GM23338 (cell line): ENCODE results near the gene CFAP57. TPM values are rescaled to one million over a fixed set of nuclear protein-coding genes. Genes with fewer than 3 reads are reported as not detected.
A peak's percentile ranks its signal among the peaks of the same experiment; 100 is the strongest.

ENCODE experiments used
- ATAC-seq: fragments of 200-7000 bp; cut with Tn5 transposase; 3 replicates; pipeline ENCODE4 v1.9.1; 2020
- DNase-seq: peaks from one replicate; pipeline ENCODE4 v3.0.0-alpha.2; 2015; ENCODE audit warnings: low spot score
- H2AFZ ChIP-seq: fragments of 200-600 bp; sonication (generic); 2 replicates; pipeline ENCODE4 v1.8.0; 2016; ENCODE audit warnings: antibody characterized with exemption, mild to moderate bottlenecking, moderate library complexity
- H3F3A ChIP-seq: fragments of 200-600 bp; sonication (generic); replicated peaks from 2 replicates; pipeline ENCODE4 v1.8.0; 2017; ENCODE audit warnings: antibody characterized with exemption, mixed run types, low read depth
- H3K27ac ChIP-seq: fragments of 200-600 bp; sonication (generic); 2 replicates; pipeline ENCODE4 v1.6.1; 2016; ENCODE audit warnings: low read depth
- H3K27me3 ChIP-seq: fragments of 200-600 bp; sonication (generic); 2 replicates; pipeline ENCODE4 v1.8.0; 2016; ENCODE audit warnings: mild to moderate bottlenecking, mixed run types, moderate library complexity; ENCODE audit not compliant: insufficient read depth
- H3K36me3 ChIP-seq: fragments of 200-600 bp; sonication (generic); 2 replicates; pipeline ENCODE4 v1.8.0; 2016; ENCODE audit warnings: mild to moderate bottlenecking; ENCODE audit not compliant: insufficient read depth
- H3K4me1 ChIP-seq: fragments of 200-600 bp; sonication (generic); 2 replicates; pipeline ENCODE4 v1.8.0; 2016; ENCODE audit warnings: mild to moderate bottlenecking, moderate library complexity; ENCODE audit not compliant: insufficient read depth
- H3K4me2 ChIP-seq: fragments of 200-600 bp; sonication (generic); 2 replicates; pipeline ENCODE4 v1.7.1; 2017; ENCODE audit warnings: mixed run types
- H3K4me3 ChIP-seq: fragments of 200-600 bp; sonication (generic); 2 replicates; pipeline ENCODE4 v1.6.1; 2016; ENCODE audit warnings: mixed run types
- H3K79me2 ChIP-seq: fragments of 200-600 bp; sonication (generic); replicated peaks from 2 replicates; pipeline ENCODE4 v1.8.0; 2017; ENCODE audit warnings: mild to moderate bottlenecking; ENCODE audit not compliant: insufficient read depth
- H3K9me2 ChIP-seq: fragments of 200-600 bp; sonication (generic); 2 replicates; pipeline ENCODE4 v1.8.0; 2017; ENCODE audit not compliant: insufficient read depth
- H4K20me1 ChIP-seq: fragments of 200-600 bp; sonication (generic); replicated peaks from 2 replicates; pipeline ENCODE4 v1.8.0; 2017; ENCODE audit warnings: mild to moderate bottlenecking; ENCODE audit not compliant: insufficient read depth
- H3K27ac Mint-ChIP-seq: 2 replicates; pipeline ENCODE4 v1.8.0; 2020; ENCODE audit warnings: inconsistent platforms, mild to moderate bottlenecking, moderate library complexity, mixed read lengths
- H3K27me3 Mint-ChIP-seq: 3 replicates; pipeline ENCODE4 v1.8.0; 2022; ENCODE audit warnings: low read depth, mild to moderate bottlenecking, moderate library complexity, mixed read lengths, inconsistent platforms; ENCODE audit not compliant: insufficient read depth, poor library complexity
- H3K36me3 Mint-ChIP-seq: 3 replicates; pipeline ENCODE4 v1.8.0; 2021; ENCODE audit warnings: low read depth, mild to moderate bottlenecking, inconsistent platforms, moderate library complexity, mixed read lengths
- H3K4me1 Mint-ChIP-seq: 3 replicates; pipeline ENCODE4 v1.8.0; 2020; ENCODE audit warnings: mild to moderate bottlenecking, inconsistent platforms, mixed read lengths
- H3K4me3 Mint-ChIP-seq: 3 replicates; pipeline ENCODE4 v1.8.0; 2021; ENCODE audit warnings: moderate library complexity, mild to moderate bottlenecking, inconsistent platforms, mixed read lengths
- H3K9me3 Mint-ChIP-seq: 3 replicates; pipeline ENCODE4 v1.8.0; 2020; ENCODE audit warnings: moderate library complexity, mild to moderate bottlenecking, inconsistent platforms, mixed read lengths
- CREB1 ChIP-seq: fragments of 250-450 bp; sonication (Bioruptor Pico); IDR thresholded peaks from 2 replicates; pipeline ENCODE4 v1.5.0; 2020; ENCODE audit warnings: low read depth, mild to moderate bottlenecking, moderate library complexity
- CTCF ChIP-seq, 2 experiments: fragments of 200-600 bp in 1 of 2; sonication (generic) in 1 of 2; conservative IDR thresholded peaks; 2 replicates each; pipeline versions ENCODE4 v1.5.1 to v1.6.1; 2016 to 2017; ENCODE audit warnings: antibody characterized with exemption in 2 of 2, low read depth in 2 of 2, mild to moderate bottlenecking in 2 of 2, moderate library complexity in 1 of 2
- ETS1 ChIP-seq: IDR thresholded peaks from 2 replicates; pipeline ENCODE4 v1.6.1; 2016; ENCODE audit warnings: antibody characterized with exemption
- EZH2 ChIP-seq: fragments of 200-600 bp; sonication (generic); IDR thresholded peaks from one replicate; pipeline ENCODE4 v1.8.0; 2017; ENCODE audit warnings: antibody characterized with exemption, mild to moderate bottlenecking, low read depth; ENCODE audit not compliant: unreplicated experiment
- EZH2phosphoT487 ChIP-seq: fragments of 200-600 bp; sonication (generic); IDR thresholded peaks from one replicate; pipeline ENCODE4 v1.8.1; 2018; ENCODE audit warnings: antibody characterized with exemption; ENCODE audit not compliant: unreplicated experiment
- JUNB ChIP-seq: IDR thresholded peaks from one replicate; pipeline ENCODE4 v1.6.1; 2016; ENCODE audit warnings: antibody characterized with exemption; ENCODE audit not compliant: unreplicated experiment
- NANOG ChIP-seq: IDR thresholded peaks from 2 replicates; pipeline ENCODE4 v1.6.1; 2016; ENCODE audit warnings: antibody characterized with exemption, borderline replicate concordance
- POLR2AphosphoS5 ChIP-seq: IDR thresholded peaks from 2 replicates; pipeline ENCODE4 v1.6.1; 2016; ENCODE audit warnings: antibody characterized with exemption, low read depth
- REST ChIP-seq: IDR thresholded peaks from one replicate; pipeline ENCODE4 v1.6.1; 2018; ENCODE audit warnings: antibody characterized with exemption; ENCODE audit not compliant: unreplicated experiment
- STAT1 ChIP-seq: IDR thresholded peaks from one replicate; pipeline ENCODE4 v1.6.1; 2016; ENCODE audit warnings: antibody characterized with exemption; ENCODE audit not compliant: unreplicated experiment
- ZNF114 ChIP-seq: fragments of 250-450 bp; sonication (Bioruptor Pico); IDR thresholded peaks from 2 replicates; pipeline ENCODE4 v1.5.0; 2020; ENCODE audit warnings: mild to moderate bottlenecking, moderate library complexity
- ZNF331 ChIP-seq: fragments of 250-450 bp; sonication (Bioruptor Pico); IDR thresholded peaks from 2 replicates; pipeline ENCODE4 v1.5.0; 2020; ENCODE audit warnings: low read depth, mild to moderate bottlenecking, moderate library complexity
- polyA plus RNA-seq: library from polyadenylated mRNA; unstranded; fragments of >200 nt; fragmentation: Nextera tagmentation; extraction: Ambion mirVana; gene quantifications from 2 replicates; pipeline ENCODE4 v1.2.1, GENCODE V29; 2016
- total RNA-seq: library from RNA; depleted of rRNA; stranded (reverse); fragments of >200 nt; shearing (Covaris generic); gene quantifications from 2 replicates; pipeline ENCODE4 v1.2.3, GENCODE V29; 2014

Gene CFAP57
- total and polyA plus RNA-seq, 2 experiments from 2014 or later, result 0.37 to 0.38 TPM

DNA sequence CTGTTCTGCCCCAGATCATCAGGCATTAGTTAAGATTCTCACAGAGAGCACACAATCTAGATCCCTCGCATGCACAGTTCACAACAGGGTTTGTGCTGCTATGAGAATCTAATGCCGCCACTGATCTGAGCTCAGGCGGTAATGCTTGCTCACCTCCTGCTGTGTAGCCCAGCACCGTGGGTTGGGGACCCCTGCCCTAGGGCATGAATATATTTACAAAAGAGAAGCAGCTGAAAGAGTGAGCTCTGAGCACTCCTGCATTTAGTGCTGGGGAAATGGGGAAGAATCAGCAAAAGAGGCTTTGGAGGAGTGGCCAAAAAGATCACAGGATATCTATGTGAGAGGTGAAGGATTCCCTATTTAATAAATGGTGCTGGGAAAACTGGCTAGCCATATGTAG is 5.6 kb downstream of the CFAP57 start:
- peak overlapping the region; percentile 67 for H3K4me2 ChIP-seq

GRCh38 chr1:43184388-43184787 is 12.3 kb downstream of the CFAP57 start:
- no peak overlapping the region for H3K27ac ChIP-seq
- H3K36me3 Mint-ChIP-seq, result no peaks in the 10 kb centered on the region
- no peak for TF ChIP-seq ZNF331 (CRISPR knock-in tag)
- TF ChIP-seq JUNB, result no peak
- no peak for TF ChIP-seq CTCF (conservative IDR thresholded peaks at IDR 0.05; ENCODE audit: low read depth in 2 of 2)
- TF ChIP-seq STAT1, result no peak
- no peak for TF ChIP-seq ZNF114 (CRISPR knock-in tag)
- no peak for TF ChIP-seq NANOG
- TF ChIP-seq ETS1, result no peak
- no peak for TF ChIP-seq REST
- no peak for TF ChIP-seq CREB1 (CRISPR knock-in tag)
- TF ChIP-seq EZH2, result no peak

More for the DNA sequence above, 5.6 kb downstream of the CFAP57 start:
- H2AFZ ChIP-seq, result peak overlapping the region; percentile 96; the same call in 1 of the 2 replicates
- peak; percentile 75 for ATAC-seq
- peak overlapping the region; percentile 20; the same call in 1 of the 2 replicates for H3K4me3 ChIP-seq
- H3K36me3 ChIP-seq, result no peaks in the 10 kb centered on the region
- DNase-seq, result peak; percentile 16
- peaks cover 20% of the 10 kb centered on the region for H3K4me1 ChIP-seq
- no peaks in the 10 kb centered on the region; the same call in 2 of the 3 replicates for H3K9me3 Mint-ChIP-seq
- peaks cover 17% of the 10 kb centered on the region for H3K4me1 Mint-ChIP-seq
- peaks cover 12% of the 10 kb centered on the region; the same call in 1 of the 2 replicates for H3K27me3 ChIP-seq
- no peak overlapping the region for H3K4me3 Mint-ChIP-seq
- peaks cover 1% of the 10 kb centered on the region for H3K27me3 Mint-ChIP-seq
- no peak overlapping the region for H3K27ac ChIP-seq
- no peaks in the 10 kb centered on the region for H3K36me3 Mint-ChIP-seq
- H3K9me2 ChIP-seq, result no peaks in the 10 kb centered on the region
- H3K27ac Mint-ChIP-seq, result no peak overlapping the region
- H4K20me1 ChIP-seq, result no peaks in the 10 kb centered on the region
- no peak for TF ChIP-seq EZH2phosphoT487
- no peak for TF ChIP-seq ETS1
- no peak for TF ChIP-seq ZNF114 (CRISPR knock-in tag)
- TF ChIP-seq POLR2AphosphoS5, result no peak
- TF ChIP-seq STAT1, result no peak
- no peak for TF ChIP-seq JUNB
- TF ChIP-seq CREB1 (CRISPR knock-in tag), result no peak
- TF ChIP-seq NANOG, result no peak
- no peaks in the 10 kb centered on the region for H3K79me2 ChIP-seq
- H3F3A ChIP-seq, result no peaks in the 10 kb centered on the region

More at GRCh38 chr1:43184388-43184787, 12.3 kb downstream of the CFAP57 start:
- no peak for DNase-seq
- Mint-ChIP-seq H3K27me3 (peaks cover 5% of the 10 kb centered on the region), H3K4me1 (no peaks in the 10 kb centered on the region), H3K27ac (no peak overlapping the region), H3K4me3 (no peak overlapping the region), H3K9me3 (no peaks in the 10 kb centered on the region)
- H4K20me1 ChIP-seq, result no peaks in the 10 kb centered on the region
- H2AFZ ChIP-seq, result no peak overlapping the region
- H3K4me2 ChIP-seq, result no peak overlapping the region
- no peak overlapping the region for H3K4me3 ChIP-seq
- ATAC-seq, result no peak
- H3K9me2 ChIP-seq, result no peaks in the 10 kb centered on the region
- H3K79me2 ChIP-seq, result no peaks in the 10 kb centered on the region
- H3K4me1 ChIP-seq, result no peaks in the 10 kb centered on the region
- no peaks in the 10 kb centered on the region for H3F3A ChIP-seq
- no peaks in the 10 kb centered on the region for H3K27me3 ChIP-seq
- no peaks in the 10 kb centered on the region for H3K36me3 ChIP-seq
